GM19240 (cell line): ENCODE data around the gene VILL.

Source experiments
- DNase-seq: peaks from one replicate; pipeline ENCODE4 v3.0.0; 2011; ENCODE audit warnings: low spot score; ENCODE audit not compliant: insufficient read length

The VILL gene

GRCh38 chr3:38000242-38000916, 9.8 kb downstream of the VILL start:
- no peak for DNase-seq

DNA sequence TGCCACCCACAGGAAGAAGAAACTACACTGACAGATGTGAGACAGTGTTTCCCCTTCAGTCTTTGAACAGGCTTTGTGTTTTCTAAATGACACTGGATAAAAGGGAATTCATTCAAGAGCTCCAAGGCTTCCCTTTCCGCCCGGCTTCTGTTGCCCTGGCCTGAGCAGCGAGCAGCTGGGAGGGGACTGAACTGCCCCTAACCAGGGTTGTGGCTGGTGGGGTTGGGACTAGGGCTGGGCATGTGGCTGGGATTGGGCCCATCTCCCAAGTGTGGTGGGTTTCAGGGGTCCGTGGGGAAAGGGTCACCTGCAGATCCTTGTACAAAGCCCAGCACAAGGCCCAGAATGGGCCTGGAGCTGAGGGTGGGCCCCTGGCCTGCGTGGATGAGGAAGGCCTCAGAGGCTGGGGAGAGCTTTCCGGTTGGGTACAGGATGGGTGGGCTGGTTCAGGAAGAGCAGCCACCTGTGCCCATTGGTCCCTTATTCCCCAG, 10.4 kb downstream of the VILL start:
- DNase-seq, result no peak

DNA sequence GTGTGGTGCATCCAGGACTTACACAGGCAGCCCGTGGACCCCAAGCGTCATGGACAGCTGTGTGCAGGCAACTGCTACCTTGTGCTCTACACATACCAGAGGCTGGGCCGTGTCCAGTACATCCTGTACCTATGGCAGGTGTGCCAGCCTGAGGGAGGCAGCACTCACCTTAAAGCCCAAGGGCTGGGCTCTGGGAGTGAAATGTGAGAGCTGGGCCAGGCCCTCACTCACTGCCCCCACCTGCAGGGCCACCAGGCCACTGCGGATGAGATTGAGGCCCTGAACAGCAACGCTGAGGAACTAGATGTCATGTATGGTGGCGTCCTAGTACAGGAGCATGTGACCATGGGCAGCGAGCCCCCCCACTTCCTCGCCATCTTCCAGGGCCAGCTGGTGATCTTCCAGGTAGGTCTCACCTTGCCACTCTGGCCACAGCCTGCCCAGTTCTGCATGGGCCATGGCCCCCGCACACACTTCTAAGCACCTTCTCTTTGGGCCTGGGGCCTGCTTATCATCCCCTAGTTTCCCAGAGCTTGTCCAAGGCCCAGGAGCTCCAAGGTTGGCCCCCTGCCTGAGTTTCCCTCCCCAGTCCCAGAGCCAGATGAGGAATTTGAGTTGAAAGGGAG, 11.0 kb downstream of the VILL start:
- no peak for DNase-seq

- DNase-seq, result no peak
Measured at GRCh38 chr3:38002291-38002876, 11.8 kb downstream of the VILL start.

DNA sequence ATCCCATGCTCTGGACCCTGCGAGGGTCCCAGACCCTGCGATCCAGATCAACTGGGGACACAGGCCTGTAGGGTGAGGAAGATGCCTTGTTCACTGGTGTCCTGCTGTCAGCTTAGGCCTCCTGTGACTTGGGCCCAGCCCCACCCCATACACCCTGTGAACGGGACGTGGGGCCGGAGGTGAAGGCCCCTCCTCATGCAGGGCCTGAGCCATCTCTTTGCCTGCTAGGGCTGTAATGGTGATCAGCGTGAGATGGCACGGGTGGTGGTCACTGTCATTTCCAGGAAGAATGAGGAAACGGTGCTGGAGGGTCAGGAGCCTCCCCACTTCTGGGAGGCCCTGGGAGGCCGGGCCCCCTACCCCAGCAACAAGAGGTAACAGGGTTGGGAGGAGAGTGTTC, 12.4 kb downstream of the VILL start:
- no peak for DNase-seq

DNA sequence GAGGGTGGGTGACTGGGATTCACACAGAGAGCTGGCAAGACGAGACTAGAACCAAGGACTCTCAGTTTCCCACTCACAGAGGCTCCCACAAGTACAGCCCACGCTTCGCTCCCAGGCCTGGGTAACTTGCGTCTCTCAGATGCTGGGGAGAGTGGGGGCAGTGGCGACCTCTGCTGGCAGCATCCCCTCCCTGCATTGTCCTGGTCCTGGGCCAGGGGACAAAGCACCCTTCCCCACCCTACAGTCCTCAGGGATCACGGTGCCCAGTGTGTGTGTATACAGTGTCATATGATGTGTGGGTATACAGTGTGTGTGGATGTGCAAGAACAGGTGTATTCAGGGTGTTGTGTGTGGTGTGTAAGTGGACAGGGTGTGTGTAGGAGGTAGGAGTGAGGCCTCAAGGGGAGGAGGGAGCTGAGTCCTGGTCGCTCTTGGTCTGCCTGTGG, 12.8 kb downstream of the VILL start:
- no peak for DNase-seq

- no peak for DNase-seq
Measured at GRCh38 chr3:38003817-38004414, 13.3 kb downstream of the VILL start.

- DNase-seq, result peak; percentile 49
Measured at GRCh38 chr3:38004415-38005075, 14.0 kb downstream of the VILL start.

GRCh38 chr3:38005076-38006020, 14.8 kb downstream of the VILL start:
- DNase-seq, result no peak

DNA sequence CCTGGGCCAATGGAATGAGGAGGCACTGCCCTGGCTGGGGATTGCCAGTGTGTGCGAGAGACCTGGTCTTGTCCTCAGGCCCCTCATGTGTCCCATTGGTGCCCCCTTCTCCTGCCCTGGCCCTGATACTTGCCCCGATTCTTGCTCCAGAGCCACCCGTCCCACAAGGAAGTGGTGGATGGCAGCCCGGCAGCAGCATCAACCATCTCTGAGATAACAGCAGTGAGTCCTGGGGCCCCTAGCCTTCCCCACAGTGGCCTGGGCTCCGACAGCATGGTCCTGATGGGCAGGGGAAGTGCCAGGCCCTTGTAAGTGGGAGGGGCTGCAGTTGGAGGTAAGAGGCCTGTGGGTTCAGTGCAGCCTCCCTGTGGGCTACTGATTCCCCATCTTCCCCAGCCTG, 15.4 kb downstream of the VILL start:
- DNase-seq, result no peak

GRCh38 chr3:38006445-38006995, 15.9 kb downstream of the VILL start:
- DNase-seq, result no peak

GRCh38 chr3:38007754-38008090, 17.1 kb downstream of the VILL start:
- DNase-seq, result no peak

DNA sequence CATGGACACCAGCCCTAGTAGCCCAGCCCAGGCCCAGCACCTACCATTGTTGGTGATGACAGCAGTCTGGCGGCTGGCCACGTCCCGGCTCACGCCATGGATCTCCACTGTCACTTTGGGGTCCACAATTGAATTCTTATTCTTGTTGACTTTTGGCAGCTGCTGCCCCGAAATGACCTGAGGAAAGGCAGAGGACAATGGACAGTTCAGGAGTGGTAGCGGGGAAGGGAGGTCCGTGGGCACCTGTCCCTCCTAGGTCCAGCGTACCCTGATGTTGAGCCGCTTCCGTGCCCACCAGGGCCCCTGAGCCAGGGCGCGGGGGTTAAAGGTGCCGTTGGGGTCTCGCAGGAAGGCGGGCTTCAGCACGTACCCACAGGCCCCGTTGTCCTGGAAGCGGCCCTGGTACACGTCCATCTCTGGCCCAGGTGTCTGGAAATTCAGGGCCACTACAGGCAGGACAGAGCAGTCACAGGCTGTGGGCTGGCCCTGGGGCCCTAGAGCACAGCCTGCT, 17.7 kb downstream of the VILL start:
- no peak for DNase-seq

DNA sequence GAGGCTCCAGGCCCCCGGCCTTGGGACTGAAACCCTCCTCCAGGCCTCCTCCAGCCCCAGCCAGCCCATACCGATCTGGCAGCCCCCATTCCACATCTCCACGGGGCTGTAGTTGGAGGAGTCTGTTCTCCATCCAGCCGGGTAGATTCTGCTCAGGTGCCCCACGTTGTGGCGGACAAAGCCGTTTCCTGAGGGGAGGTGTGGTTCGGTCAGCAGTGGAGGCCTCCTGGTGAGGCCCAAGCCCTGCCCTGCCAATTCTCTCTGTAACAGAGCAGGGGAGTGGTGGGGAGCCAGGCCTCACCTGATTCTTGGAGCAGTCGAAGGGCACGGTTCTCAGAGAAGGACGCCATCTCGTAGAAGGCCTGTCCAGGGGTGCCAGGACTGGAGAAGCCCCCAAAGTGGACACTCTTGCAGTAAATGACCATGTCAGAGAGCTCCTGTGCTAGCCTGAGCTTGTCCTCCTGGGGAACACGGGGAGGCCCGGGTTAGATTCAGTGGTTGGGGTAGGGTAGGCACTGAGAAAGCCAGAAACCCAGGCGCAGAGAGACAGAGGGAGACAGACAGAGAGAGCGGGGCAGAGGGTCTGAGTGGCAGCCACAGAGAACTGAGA, 18.5 kb downstream of the VILL start:
- DNase-seq, result no peak

DNA sequence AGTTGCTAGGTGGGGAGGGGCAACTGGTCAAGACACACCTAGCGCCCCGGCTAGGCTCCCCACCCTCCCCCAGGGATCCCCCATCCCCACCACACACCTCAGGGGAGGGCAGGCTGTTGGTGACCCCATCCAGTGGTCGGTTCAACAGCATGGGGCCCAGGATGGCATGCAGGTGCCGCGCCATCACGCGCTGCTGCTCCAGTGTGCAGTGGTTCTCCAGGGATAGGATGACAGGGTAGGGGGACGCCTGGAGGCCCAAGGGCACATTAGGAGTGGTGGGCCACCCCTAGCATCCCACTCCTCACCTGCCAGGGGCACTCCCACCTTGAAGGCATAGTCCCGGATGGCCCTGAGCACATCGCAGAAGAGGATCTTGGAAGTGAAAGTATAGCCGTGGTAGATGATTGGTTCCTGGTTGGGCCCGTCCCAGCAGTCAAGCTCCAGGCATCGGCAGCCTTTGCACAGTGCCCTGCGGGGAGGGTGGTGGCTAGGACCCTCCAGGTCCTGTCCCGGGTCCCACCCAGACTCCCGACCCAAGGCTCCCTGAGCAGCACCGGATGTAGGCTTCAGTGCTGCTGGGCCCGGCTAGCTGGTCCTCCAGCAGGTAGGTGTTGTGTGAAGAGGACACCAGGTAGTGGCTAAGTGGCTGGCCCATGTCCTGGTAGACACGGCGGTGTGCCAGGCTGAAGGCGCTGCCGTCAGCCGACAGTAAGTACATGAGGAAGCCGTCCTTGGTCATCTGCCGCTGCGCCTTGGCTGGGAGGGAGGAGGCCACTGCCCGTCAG, 19.4 kb downstream of the VILL start:
- DNase-seq, result no peak

DNA sequence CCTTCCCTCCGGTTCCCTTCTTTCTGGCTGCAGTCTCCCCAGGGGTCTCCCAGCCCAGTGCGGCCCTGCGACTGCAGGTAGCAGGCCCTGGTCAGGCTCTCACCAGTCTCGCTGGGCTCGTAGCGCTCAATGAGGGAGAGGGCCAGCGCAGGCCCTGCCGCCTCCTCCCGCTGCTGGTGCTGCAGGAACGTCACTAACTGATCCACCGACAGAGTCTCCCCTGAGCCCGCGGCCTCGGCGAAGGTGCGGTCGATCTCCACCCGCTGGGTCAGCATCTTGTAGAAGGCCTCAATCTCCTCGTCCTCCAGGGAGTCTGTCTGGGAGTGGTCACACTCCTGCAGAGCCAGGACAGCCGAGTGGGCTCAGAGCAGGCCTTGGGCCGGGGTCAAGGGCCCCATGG, 20.5 kb downstream of the VILL start:
- DNase-seq, result no peak

GRCh38 chr3:38015485-38015884, 24.9 kb downstream of the VILL start:
- no peak for DNase-seq

DNA sequence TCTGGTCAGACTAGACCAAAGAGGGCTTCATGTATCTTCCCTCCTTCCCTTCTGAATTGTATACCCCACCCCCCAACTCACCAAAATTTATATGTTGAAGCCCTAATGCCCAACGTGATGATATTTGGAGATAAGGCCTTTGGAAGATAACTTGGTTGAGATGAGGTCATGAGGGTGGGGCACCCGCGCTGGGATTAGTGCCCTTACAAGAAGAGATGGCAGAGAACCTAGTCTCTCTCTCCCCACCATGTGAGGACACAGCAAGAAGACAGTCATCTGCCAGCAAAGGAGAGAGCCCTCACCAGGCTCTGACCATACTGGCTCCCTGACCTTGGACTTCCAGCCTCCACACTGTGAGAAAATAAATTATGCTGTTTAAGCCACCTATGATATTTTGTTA, 25.4 kb downstream of the VILL start:
- no peak for DNase-seq

DNA sequence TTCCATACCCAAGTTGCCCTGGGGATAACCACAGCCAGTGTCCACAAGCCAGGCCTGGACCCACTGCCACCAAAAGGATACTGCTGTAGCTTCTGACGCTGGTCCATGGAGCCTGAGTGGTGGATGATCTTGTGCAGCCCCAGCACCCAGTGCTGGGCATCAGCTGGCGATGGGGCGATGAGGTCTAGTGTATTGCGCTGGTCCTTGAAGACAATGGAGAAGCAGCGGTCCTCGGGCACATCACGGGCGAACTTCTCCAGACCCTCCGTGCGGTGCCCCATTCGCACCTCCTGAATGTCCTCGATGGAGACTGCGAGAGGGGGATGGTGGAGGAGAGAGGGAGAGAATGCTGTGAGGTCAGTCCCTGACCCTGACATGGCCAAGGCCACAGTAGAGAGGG, 25.8 kb downstream of the VILL start:
- DNase-seq, result no peak
